GM21717 (cell line): ENCODE results near the gene AHRR.

Experiments used
- ATAC-seq: cut with Tn5 transposase; IDR thresholded peaks from one replicate; pipeline ENCODE4 v1.9.1; 2021; ENCODE audit warnings: mild to moderate bottlenecking, moderate library complexity; ENCODE audit not compliant: unreplicated experiment

Gene AHRR

DNA sequence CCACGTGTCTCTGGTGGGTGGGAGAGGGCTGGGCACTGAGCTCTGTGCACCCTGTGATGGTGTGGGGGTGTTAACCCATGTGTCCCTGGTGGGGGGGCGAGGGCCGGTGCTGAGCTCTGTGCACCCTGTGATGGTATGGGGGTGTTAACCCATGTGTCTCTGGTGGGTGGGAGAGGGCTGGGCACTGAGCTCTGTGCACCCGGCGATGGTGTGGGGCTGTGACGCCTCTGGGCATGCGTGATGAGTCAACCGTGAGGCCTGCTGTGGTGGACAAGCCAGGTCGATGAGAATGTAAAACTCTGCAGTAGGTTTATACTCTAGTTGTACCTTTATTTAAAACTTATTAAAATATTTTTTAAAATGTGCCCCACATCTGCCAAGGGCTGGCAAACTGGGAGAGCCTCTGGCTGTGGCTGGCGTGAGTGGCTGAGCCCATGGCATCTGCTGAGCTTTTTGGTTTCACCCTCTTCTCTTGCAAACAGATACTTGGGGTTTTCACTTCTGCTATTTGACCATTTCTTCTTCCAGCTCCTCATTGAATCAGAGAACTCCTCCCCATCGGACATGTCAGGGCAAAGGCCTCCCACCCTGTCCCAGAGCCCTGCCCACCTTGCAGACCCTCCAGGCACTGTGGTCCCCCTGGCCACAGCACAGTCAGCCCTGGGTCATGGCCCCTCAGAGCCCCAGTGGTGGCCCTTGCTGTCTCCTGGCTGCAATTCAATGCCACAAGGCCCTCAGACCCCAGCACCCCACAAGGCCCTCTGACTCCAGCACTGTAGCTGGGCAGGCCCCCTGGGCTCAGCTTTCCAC is 103.0 kb downstream of the AHRR start:
- ATAC-seq: peak; percentile 85

DNA sequence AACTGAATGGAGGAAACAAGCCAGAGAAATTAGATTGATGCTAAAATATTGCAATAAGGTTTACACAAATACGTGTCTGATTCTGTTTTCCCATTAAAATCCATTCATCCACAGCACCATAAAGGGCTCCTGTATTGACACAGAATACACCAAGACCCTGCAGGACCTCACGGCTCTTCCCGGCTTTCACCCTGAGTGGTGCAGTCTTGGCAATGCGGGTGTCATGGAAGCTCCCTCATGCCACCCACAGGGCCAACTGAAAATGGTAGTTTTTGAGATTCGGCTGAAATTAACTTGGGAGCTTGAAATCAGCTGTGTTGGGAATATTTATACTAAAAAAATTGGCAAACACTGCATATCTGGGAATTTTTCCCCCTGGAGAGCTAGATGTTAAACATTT is 104.2 kb downstream of the AHRR start:
- no peak for ATAC-seq

DNA sequence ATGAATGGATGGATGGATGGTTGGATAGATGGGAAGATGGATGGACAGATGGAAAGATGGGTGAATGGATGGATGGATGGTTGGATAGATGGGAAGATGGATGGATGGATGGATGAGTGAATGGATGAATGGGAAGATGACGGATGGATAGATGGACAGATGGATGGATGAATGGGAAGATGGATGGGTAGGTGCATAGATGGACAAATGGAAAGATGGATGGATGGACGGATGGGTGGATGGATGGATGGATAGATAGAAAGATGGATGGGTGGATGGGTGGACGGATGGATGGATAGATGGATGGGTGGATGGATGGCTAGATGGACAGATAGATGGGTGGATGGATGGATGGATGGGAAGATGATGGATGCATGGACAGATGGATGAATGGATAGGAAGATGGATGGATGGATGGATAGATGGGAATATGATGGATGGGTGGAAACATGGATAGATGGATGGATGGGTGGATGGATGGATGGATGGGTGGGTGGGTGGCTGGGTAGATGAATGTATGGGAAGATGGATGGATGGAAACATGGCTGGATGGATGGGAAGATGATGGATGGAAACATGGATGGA is 105.0 kb downstream of the AHRR start:
- no peak for ATAC-seq

DNA sequence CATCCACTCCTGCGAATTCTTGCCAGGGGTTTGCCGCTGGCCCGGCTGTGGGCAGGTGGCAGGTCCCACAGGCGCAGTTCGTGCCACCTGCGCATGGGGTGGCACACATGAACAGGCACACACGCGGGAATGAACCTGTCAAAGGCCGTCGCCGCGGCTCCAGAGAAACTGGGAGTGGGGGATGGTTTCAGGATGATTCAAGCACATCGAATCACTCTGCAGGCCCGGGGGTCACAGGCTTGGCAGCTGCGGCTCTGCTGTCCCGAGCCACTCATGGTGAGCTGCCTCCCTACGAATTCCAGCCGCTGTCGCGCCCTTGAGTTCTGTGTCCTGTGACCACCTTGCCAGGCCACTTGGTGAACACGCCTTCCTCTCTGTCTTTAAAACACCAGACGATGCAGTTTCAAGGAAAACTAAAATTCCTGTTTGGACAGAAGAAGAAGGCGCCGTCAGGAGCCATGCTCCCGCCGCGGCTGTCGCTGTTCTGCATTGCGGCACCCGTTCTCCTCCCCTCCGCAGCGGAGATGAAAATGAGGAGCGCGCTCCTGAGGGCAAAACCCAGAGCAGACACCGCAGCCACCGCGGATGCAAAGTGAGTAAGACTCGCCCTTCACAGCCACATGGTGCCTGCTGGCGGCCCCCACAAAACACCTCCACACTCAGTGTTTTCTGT is 106.0 kb downstream of the AHRR start:
- no peak for ATAC-seq

DNA sequence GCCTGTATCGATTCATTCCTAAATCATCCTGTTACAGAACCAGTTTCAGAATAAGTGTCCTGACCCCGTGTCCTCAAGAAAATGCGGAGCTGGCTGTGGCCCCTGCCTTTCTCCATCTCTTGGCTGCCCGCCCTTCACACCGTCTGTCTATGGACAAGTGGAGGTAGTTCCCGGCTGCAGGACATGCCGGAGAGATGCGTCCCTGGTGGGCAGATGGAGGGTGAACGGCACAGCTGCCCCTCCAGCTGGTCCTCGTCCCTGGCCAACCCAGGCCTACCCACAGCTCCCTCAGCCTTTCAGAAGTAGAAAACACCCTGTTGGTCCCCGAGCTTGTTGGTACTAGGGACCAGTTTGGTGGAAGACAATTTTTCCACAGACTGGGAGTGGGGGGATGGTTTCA is 106.7 kb downstream of the AHRR start:
- ATAC-seq: no peak

DNA sequence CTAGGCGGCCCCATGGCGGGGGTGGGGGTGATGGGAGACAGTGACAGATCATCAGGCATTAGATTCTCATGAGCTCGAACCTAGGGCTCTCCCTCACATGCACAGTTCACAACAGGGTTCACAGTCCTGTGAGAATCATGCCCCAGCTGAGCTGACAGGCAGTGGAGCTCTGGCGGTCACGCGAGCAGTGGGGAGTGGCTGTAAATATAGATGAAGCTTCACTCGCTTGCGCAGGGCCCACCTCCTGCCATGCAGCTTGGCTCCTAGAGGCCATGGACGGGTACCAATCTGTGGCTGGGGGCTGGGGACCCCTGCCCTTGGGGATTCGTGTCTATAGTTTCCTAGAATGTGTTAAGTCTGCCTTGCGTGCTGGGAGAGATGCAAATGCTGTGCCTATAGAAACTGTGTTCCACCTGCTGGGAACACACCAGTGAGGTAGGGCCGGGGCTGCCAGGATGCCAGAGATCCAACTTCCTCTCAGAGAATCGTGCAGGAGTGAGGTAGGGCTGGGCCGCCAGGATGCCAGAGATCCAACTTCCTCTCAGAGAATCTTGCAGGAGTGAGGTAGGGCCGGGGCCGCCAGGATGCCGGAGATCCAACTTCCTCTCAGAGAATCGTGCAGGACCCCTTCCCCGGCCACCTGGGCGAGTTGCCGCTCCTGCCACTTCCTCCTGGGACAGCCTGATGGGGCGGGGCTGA is 107.4 kb downstream of the AHRR start:
- ATAC-seq: no peak

DNA sequence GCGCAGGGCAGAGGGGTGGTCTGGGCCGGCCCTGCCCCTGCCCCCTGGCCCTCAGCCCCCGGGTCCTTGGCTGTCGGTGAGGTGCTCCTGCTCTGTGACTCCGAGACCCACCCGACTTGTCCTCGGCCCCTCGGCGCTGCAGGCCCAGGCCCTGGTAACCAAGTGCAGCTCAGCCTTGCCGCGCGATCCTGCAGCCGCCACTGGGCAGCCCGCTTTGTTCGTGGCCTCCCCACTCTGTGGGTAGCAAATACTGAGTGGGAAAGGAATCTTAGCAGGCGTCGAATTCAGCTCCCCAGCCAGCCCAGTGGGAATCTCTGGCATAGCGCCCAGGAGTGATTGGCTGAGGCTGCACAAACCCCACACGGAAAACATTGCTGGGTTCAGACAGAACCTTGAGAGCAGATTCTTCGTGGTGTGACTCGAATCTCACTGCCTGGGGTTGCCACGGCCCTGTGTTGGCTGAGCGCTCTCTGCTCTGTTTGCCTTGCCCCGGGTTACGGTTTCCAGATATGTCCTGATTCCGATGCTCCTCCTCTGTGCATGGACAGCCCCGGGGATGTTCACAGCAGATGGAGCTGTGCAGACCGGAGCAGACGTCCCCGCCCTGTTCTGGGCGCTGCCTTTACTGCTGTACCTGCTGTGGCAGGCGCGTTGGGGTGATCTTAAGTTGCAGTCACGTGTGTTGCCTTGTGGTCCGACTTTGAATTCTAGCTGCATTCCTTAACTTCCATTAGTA is 108.1 kb downstream of the AHRR start:
- no peak for ATAC-seq

DNA sequence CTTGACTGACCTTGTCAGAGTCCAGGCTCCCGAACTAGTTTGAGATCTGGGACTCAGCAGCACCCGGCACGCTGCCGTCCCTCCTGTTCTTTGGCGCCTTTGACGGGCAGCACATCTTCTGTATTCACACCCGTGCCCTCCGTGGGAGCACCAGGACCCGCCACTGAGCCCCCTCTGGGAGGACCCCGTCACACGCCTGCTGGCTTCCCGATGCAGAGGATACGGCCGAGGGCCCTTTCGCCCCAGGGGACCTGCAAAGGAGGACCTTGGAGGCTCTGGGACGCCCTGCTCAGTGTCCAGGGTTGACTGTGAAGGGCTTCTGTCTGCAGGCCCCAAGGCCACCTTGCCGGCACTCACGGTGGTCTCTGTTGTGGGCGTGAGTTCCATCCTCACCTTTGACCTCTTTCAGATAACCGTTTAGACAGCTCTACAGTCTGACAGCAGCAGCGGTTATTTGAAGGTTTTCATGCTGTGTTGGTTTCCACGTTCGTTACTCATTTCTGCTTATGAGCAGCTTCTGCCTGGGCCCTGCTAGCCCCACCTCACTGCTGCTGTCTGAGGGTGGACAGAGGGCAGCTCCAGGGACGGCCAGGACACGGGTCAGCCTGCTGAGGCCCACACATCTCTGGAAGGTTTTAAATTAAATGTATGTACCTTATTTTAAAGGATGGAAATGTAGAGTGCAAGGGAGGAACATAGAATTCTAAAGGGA is 108.9 kb downstream of the AHRR start:
- no peak for ATAC-seq

DNA sequence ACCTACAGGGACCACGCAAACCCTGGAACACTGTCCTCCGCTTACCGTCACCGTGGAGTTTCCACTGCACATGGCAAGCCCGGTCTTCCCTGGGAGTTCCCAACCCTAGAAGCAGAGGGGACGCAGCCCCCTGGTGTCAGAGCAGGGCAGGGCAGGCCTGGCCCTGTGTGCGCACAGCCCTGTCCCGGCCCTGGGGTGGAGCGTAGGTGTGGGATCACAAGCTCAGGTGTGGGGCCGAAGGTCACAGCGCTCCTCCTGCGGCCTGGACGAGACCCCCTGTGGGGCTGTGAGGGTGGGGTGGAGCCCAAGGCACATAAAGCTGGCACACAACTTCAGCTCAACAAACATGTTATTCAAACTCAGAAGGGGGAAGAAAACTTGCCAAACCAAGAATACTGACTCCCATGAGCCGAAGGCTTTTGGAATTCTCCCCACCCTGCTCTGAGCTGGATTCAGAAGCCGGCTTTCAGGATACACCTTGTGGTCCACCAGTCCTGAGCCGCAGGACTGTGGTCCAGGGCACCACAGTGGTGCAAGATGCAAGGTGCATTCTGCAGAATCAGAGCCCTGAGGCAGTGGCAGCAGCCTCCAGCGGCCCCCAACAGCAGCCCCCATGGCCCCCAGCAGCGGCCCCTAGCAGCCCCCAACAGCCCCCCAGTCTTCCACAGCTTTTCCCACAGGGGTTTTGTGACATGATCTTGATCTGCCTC is 109.6 kb downstream of the AHRR start:
- ATAC-seq: peak; percentile 45

DNA sequence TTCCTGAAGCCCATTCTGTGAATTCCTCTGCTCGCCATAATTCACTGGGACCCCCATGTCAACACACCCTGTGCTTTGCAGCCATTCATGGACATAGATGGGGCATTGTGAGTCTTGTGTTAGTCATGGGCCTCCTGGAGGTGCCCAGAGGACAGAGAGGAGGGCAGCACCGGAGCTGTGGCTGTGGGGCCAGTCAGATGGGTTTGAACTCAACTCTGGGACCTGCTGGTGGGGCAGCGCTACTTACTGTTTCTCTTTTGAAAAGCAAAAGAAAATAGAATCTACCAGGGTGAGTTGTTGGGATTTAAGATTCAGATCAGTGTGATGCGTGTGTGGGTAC is 110.2 kb downstream of the AHRR start:
- ATAC-seq: no peak

DNA sequence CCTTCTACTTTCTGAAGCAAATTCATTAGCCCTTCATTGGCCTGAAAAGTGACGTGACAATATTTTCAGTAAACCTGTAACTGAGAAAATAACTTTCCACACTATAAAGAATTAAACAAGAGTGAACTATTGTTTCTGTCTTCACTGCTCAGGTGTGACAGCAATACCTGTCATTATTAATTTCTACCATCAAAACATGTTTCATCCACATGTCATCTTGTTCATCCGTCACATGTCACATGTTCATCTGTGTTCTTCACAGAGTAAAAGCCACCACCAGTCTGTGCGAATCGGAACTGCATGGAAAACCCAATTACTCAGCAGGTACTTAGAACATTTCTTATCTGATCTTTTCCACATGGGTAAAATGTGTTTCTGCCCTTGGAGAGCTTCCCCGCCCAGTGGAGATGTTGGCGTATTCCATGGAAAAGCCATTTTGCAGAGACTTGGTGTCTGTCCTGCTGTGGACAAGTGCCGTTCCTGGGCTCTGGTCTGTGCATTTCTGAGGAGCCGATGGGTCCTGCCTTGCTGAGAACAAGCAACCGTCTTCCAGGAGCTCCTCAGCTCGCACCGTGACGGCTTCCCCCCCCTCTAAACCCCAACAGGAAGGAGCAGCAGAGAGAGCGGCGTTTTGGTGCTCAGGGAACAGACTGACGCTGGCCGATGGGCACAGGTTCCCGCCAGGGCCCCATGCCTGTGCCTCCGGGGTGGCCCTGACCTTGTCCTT is 110.8 kb downstream of the AHRR start:
- no peak for ATAC-seq

DNA sequence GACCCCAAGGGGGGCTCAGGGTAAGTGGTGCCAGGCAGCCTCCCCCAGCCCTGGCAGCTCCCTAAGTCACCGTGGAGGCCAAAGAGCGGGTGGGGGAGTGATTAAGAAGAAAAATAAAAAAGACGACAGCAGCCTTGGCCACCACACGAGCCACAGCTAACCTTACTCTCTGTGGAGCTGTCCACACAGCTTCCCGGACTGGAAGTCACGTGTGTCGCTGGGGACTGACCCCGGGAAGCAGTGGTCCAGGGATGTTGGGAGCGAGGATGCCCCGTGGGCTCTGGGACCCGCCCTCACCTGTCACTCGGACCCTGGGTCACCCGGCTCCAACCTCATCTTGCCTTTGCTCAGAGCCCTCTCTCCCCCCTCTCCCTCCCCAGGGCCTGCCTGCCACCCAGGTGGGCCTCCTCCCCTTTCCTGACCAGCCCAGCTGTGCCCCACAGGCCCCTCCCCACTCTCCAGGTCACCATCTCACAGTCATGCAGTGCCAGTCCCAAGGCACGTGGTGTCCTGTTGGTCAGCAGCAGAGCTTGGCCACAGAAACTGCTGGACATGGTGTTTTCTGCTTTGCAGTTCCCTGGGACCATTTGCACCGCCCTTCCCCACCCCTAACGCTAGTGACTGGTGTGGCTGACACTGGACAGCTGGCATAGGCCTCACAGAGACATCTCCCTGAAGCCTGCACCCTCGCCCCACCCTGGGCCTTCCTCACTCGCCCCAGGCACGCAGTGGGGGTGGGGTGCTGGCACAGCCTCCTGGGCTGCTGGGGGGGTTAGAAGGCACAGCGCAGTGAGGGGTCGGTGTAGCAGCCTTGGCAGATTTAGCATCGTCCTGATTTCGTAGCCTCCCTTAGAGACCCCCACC is 111.6 kb downstream of the AHRR start:
- no peak for ATAC-seq

DNA sequence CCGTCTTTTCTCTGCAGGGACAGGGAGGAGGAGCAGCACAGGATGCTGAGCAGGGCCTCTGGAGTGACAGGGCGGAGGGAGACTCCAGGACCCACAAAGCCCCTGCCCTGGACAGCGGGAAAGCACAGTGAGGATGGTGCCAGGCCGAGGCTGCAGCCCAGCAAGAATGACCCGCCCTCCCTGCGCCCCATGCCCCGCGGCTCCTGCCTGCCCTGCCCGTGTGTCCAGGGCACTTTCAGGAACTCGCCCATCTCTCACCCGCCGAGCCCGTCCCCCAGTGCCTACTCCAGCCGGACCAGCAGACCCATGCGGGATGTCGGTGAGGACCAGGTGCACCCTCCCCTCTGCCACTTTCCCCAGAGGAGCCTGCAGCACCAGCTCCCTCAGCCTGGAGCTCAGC is 112.3 kb downstream of the AHRR start:
- no peak for ATAC-seq

DNA sequence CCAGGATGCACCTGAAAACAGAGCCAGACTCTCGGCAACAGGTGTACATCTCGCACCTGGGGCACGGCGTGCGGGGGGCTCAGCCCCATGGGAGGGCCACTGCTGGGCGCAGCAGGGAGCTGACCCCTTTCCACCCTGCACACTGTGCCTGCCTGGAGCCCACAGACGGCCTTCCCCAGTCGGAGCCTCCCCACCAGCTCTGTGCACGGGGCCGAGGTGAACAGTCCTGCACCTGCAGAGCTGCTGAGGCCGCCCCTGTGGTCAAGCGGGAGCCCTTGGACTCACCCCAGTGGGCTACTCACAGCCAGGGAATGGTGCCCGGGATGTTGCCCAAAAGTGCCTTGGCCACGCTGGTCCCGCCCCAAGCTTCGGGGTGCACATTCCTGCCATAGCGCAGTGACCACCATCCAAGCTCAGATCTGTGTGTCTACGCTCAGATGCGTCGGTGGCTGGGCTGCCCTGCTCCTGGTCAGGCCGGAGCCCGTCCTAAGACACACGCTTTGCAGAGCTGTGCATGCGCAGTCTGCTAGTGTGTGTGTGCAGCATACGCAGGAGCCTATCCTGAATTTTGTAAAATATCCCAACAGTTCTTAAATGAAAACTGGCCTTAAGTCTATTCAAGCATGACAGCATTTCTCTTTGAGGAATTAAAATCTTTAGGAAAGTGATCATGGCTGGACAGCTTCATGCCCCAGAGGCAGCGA is 113.1 kb downstream of the AHRR start:
- ATAC-seq: no peak

DNA sequence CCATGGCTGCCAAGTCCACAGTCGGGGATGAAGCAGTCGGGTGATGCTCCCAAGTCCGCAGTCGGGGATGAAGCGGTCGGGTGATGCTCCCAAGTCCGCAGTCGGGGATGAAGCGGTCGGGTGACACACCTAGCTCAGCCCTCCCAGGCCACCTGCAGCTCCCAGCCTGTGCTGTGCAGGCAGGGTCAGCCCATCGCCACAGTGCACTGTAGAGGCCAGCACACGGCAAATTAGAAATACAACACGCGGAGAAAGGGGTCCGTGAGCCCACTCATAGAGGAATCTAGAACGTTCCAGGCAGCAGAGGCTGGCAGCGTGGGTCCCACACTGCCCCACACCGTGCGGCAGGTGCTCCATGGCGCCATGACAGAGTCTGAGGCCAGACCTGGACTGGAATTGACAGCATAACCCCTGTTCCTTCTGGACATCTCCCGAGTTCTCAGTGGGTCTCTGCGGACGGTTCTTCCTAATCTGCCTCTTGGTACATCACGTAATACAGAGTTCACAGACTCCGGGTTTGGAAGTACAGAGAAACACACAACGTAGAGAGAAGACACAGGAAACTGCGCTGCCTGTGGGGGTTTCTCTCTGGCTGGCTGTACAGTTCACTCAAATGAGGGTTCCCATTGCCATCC is 113.8 kb downstream of the AHRR start:
- no peak for ATAC-seq

DNA sequence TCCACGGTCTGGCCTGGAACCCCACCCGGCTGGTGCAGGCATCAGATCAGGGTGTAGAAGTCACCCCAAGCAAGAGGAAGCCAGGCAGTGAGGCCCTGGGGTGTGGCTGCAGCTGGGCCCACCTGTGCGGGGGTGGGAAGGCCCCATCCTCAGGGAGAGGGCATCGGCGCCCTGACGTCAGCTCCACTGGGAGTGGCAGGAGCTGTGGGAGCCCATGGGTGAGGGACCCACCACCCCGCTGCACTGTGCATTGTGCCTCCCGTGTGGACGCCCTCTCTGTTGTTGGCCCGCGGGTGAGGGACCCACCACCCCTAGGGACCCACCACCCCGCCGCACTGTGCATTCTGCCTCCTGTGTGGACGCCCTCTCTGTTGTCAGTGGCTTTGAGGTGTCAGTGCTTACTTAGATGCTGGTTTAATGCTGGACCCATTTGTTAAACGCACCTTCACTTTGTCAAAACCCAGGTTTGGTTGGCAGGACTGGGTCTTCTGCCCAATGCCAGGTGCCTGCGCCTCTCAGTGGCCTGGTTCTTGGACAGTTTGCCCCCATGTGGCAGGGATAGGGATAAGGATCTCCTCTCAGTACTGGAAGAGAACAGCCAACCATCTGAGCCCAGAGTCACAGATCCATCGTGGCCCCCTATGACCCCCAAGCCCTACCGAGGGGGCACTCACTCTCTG is 114.6 kb downstream of the AHRR start:
- ATAC-seq: no peak

DNA sequence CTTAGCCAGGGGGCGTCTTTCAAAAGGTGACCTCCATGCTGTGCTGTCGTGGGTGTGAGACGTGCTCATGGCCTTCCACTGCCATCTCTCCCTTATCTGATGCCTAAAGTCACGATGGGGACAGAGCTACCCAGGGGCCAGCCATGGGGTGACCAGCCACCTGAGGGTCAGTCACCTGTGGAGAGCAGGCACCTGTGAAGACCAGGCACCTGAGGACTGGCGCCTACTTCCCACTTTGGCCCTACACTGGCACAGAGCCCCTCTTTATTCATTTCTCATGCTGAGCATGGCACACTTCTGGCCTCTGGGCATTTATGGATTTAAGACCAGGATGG is 115.1 kb downstream of the AHRR start:
- ATAC-seq: no peak
